NCI-H345 treated with DMSO at 0.1 percent for 48 hours (cell line): Measurements from ENCODE around the gene KCNMB1.

Experiments
- DNase-seq: peaks from one replicate; lab custom pipeline; 2025; ENCODE audit not compliant: unreplicated experiment; lab: John Stamatoyannopoulos, UW

Gene KCNMB1

GRCh38 chr5:170342153-170342725 lies 46.9 kb downstream of the KCNMB1 start:
- DNase-seq: no peak

GRCh38 chr5:170341545-170341944 lies 47.6 kb downstream of the KCNMB1 start:
- no peak for DNase-seq

DNA sequence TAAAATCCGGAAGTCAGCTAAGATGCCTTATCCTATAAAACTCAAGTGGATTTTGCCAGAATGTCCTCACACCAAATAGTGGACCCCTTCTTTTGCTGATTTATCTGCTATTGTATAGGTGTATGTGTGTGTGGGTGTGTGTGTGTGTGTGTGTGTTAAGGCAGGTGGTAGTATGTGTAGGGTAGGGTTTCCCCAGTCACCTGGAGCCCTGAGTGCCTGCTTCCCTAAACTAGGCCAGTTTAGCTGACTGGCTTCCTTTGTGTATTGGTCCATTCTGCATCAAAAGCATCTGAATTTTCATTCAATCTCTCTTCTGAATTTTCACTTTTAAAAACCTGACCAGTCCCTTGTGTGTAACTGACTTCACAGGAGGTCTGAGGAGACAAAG lies 49.4 kb downstream of the KCNMB1 start:
- no peak for DNase-seq

- no peak for DNase-seq
Observed at GRCh38 chr5:170338933-170339779, 50.0 kb downstream of the KCNMB1 start.

DNA sequence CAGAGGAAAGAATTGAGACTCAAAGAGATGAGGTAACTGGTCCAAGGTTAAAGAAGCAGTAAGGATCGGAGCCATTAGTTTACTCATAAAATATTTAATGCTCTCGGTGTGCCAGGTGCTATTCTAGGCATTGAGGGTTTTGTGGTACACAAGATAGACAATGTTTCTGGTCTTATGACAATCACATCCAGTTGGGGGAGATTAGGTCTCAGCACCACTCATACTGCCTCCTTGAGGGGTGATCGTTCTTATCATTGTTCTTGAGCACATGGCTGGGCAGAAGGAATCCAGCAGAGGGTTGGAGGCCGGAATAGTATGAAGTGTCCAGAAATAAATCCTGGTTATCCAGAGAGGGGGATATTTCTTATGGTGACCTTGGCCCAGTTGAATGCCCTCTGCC lies 50.9 kb downstream of the KCNMB1 start:
- DNase-seq: no peak

DNA sequence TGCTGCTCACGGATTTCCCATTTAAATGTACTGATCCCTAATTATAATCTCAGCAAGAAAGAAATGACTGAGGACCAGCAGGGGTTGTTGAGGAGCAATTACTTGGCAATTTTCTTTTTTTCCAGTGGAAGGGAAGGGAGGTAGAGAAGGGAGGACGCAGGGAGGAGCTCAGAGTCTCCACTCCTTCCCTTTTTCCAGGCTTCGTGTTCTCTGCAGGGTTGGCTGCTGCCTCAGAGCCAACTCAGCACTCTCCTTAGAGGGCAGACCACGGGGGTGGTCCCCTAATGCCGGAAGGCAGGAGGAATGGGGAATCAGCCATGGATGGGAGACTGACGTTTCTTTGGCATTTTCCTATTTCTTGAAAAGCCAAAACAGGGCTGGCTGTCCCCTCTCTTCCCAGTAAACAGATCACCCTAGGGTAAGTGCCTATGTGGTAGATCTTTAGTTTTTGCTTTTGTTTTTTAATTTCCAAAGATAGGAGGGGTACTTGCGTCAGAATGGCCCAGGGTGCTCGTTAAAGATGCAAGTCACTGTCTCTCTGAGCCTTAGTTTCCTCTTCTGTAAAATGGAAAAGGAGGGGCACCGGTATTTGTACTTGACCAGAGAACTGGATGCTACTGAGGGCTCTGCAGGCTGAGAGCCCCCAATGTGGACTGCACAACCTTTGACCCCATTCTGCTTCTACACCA lies 52.0 kb downstream of the KCNMB1 start:
- no peak for DNase-seq

DNA sequence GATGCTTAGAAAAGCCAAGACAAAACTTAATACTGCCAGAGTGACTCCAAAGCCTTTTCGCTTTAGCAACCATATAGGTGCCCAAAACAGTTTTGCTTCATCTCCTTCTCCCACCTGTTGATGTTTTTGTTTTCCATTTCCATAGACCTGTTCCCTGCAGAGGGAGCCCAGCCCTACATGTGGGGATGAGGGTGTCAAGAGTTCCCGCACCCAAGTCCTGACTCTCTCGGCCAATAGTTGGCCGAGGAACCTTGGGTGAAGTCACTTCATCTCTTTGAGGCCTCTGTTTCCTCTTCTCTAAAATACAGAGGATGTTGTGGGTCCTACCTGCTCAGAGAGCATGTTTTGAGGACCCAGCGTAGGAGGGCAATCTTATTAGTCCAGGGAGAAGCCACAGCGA lies 53.1 kb downstream of the KCNMB1 start:
- no peak for DNase-seq

DNA sequence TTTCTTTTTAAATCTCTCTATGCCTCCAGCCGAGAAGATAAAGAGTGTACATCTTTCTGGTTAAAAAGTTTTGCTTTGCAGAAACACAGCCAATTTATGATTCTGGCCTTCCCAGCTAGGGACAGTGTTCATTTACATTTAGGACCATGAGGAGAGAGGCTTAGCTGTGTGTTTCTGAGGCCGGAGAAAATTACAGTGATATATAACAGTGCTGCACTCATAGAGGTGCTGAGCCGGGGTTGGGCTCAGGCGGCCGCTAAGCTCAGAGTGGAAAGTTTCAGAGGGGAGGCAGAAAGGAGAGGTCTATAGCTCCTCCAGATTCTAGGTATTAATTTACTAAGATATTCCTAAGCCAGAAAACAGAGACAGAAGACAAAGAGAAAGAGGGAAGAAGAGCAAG lies 54.5 kb downstream of the KCNMB1 start:
- DNase-seq: no peak

DNA sequence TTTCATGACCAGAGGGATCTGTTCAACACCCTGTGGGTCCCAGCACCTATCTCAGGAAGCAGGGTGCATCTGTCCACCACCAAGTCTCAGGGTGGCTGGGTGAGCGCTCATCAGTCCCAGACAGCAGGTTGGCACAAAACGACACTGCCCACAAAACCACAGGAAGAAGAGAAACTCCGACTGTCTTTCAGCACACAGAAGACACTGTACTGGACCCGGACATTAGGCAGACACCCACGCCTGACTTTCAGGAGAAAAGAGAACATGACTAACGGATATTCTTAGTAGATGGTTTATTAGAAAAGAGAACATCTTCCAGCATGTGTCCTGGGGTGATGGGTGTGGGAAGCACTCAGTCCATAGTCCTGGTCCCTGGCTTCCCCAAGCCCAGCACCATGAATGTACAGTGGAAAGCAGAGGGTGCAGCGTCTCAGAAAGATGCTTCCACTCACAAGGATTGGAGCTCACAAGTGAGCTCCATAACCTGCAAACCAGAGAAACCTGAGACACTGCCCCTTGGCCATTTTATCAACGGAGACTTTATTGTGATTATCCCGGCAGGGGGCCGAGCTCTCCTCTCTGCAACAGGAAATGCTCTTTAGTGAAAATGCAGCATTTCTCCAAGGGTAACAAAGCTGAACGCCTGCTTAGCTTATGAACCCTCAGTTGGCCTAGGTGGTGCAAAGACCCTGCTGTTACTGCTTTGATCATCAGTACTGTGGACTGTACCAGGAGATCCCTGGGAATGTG lies 55.8 kb downstream of the KCNMB1 start:
- no peak for DNase-seq

GRCh38 chr5:170332058-170332457 lies 57.1 kb downstream of the KCNMB1 start:
- no peak for DNase-seq

DNA sequence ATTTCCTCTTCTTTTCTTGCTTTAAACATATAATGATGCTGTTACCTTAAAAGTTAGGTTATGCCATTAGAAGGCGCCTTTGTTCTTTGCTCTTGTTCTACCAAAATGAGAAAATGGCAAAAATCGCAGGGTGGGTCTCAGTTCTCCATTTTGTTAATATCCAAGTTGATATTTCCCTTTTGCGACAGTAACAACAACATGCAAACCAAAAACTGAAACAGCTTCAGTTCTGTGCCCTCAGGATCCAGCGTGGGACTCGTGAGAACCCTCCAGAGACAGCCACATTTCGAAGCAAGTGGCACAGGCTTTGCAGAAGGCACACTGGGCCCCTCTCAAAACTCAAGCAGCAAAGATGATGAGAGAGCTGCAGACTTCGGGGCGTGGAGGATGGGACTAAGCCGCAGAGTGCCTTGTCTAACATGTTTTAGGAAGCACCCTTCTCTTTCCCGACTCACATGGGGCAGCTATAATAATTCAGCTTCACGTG lies 58.6 kb downstream of the KCNMB1 start:
- DNase-seq: no peak

GRCh38 chr5:170329524-170329923 lies 59.6 kb downstream of the KCNMB1 start:
- DNase-seq: no peak

DNA sequence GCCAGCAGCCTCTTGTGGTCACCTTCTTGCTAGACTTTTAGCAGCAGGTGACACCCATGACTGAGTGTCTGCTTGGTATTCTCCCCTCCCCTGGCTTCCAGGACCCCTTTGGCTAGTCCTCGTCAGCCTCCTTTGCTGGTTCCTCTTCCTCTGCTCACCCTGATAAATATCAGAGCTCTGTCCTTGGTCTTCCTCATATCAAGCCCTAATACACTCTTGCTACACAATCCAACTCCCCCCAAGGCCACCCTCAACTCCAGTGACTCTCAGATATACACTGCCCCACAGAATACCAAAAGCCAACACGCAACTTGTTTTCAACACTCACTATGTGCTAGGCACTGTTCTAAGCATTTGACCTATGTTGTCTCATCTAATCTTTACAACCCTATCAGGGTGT lies 61.3 kb downstream of the KCNMB1 start:
- DNase-seq: no peak

- no peak for DNase-seq
Observed at GRCh38 chr5:170327168-170327567, 62.0 kb downstream of the KCNMB1 start.
